ENCODE data around the gene S100P. TPM values are rescaled to one million over a fixed set of nuclear protein-coding genes. Genes with fewer than 3 reads are reported as not detected.

S100P gene
- total RNA-seq, 2 donors from 2014 or later, result 18.0 to 84.6 TPM

- Mint-ChIP-seq H3K36me3 (ENCODE audit: insufficient read depth in 2 of 2) (peaks cover 14 to 22% of the 10 kb centered on the region in 2 donors), H3K4me1 (ENCODE audit: low read depth) (peaks cover 55% of the 10 kb centered on the region), H3K27ac (peak overlapping the region; percentile 47), H3K9me3 (no peaks in the 10 kb centered on the region), H3K27me3 (ENCODE audit: low read depth) (no peaks in the 10 kb centered on the region), H3K4me3 (peak overlapping the region in 1 of 2 donors; percentile 97)
- DNase-seq (no peak), ATAC-seq (replicated peaks in 1 of 2) (no peak)
These were observed 17.3 kb downstream of the S100P start for GRCh38 chr4:6710996-6711395.

DNA sequence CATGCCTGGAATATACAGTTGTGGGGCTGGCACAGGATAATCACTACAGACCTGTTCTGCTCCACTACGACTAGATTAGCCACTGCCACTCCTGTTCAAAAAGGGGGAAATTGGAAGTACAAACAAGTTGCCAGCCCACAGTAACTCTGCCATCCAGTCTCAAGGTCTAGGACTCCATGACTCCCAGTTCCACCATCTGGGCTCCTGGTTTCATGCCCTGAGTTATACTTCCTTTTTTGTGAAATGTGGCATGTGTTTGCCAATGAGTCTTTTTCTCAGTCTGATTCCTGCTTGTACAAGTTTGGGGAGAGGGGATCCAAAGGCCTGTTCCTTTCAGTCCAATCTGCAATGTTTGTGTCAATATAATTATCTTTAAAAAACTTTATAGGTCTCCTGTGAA lies 21.3 kb downstream of the S100P start:
- no peaks in the 10 kb centered on the region for H3K27me3 Mint-ChIP-seq (ENCODE audit: low read depth)
- no peaks in the 10 kb centered on the region for H3K9me3 Mint-ChIP-seq
- peaks cover 2% of the 10 kb centered on the region in 2 donors for H3K36me3 Mint-ChIP-seq (ENCODE audit: insufficient read depth in 2 of 2)
- H3K4me1 Mint-ChIP-seq (ENCODE audit: low read depth), result peaks cover 43% of the 10 kb centered on the region
- ATAC-seq (replicated peaks in 1 of 2), result no peak
- DNase-seq, result no peak
- peak overlapping the region in 1 of 2 donors; percentile 3 for H3K4me3 Mint-ChIP-seq
- H3K27ac Mint-ChIP-seq, result no peak overlapping the region

- Mint-ChIP-seq H3K4me1 (ENCODE audit: low read depth) (peaks cover 48% of the 10 kb centered on the region), H3K27ac (peak overlapping the region; percentile 86), H3K27me3 (ENCODE audit: low read depth) (no peaks in the 10 kb centered on the region), H3K9me3 (no peaks in the 10 kb centered on the region), H3K4me3 (peak overlapping the region; percentile 87 to 93), H3K36me3 (ENCODE audit: insufficient read depth in 2 of 2) (peaks cover 1 to 2% of the 10 kb centered on the region in 2 donors)
- ATAC-seq (replicated peaks in 1 of 2) (no peak), DNase-seq (no peak)
These were observed 22.0 kb downstream of the S100P start for GRCh38 chr4:6715704-6716017.

DNA sequence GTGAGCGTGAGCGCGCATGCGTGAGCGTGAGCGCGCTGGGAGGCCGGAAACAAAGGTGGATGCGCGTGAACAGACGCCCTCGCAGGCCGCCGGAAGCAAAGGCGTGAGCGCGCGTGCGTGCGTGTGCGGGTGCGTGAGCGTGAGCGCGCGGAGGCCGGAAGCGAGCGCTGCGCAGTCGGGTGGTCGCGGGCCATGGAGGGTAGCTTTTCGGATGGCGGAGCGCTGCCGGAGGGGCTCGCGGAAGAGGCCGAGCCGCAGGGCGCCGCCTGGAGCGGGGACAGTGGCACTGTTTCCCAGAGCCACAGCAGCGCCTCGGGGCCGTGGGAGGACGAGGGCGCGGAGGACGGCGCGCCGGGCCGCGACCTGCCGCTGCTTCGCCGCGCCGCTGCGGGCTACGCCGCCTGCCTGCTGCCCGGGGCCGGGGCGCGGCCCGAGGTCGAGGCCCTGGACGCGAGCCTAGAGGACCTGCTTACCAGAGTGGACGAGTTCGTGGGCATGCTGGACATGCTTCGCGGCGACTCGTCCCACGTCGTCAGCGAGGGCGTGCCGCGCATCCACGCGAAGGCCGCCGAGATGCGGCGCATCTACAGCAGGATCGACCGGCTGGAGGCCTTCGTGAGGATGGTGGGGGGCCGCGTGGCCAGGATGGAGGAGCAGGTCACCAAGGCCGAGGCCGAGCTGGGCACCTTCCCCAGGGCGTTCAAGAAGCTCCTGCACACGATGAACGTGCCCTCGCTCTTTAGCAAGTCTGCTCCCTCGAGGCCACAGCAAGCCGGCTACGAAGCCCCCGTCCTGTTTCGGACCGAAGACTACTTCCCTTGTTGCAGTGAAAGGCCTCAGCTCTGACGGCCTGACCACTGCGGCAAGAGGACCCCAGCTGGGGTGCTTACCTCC lies 22.6 kb downstream of the S100P start, which contains the start of gene BLOC1S4:
Gene BLOC1S4 (plus strand): TSS at position 157 of the 894 bp plus-strand sequence. CDS start 36 bp downstream, at position 193.
- ATAC-seq (replicated peaks in 1 of 2) (peak; percentile 86 to 89), DNase-seq (peak; percentile 90 to 91)
- peaks cover 42% of the 10 kb centered on the region for H3K4me1 Mint-ChIP-seq (ENCODE audit: low read depth)
- peaks cover 0 to 2% of the 10 kb centered on the region in 2 donors for H3K36me3 Mint-ChIP-seq (ENCODE audit: insufficient read depth in 2 of 2)
- no peaks in the 10 kb centered on the region for H3K27me3 Mint-ChIP-seq (ENCODE audit: low read depth)
- H3K27ac Mint-ChIP-seq, result peak within 1 kb of the TSS; percentile 95
- peak within 1 kb of the TSS; percentile 87 to 93 for H3K4me3 Mint-ChIP-seq
- H3K9me3 Mint-ChIP-seq, result no peaks in the 10 kb centered on the region

DNA sequence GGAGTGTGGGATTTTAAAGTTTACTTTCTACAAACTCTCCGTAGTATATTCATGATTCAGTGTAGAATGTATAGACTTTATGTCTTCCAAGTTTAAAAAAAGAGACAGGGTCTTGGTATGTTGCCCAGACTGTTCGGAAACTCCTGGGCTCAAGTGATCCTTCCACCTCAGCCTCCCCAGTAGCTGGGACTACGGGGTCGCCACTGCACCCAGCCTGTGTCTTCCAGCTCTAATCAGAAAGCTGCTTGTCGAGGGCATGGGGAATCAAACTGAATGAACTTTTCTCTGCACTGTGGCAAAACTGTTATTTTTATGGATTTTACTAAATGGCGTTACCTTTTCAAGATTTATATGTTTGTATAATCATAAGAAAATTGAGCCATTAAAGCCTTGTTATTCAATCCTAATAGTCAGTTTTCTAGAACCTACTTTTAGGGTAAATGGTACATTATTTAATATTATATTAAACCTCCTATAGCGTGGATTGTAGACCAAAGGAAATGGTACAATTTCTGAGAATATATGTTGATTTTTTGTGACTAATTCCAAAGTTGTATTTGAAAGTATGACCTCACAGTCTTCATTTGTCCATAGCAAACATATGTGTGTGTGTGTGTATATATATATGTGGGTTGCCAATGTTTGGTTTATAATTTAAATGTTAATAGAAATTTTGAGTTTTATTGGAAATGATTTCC lies 23.4 kb downstream of the S100P start:
- no peak for DNase-seq
- peak overlapping the region; percentile 87 to 93 for H3K4me3 Mint-ChIP-seq
- H3K4me1 Mint-ChIP-seq (ENCODE audit: low read depth), result peaks cover 40% of the 10 kb centered on the region
- no peak for ATAC-seq (replicated peaks in 1 of 2)
- H3K36me3 Mint-ChIP-seq (ENCODE audit: insufficient read depth in 2 of 2), result peaks cover 0 to 2% of the 10 kb centered on the region in 2 donors
- no peaks in the 10 kb centered on the region for H3K9me3 Mint-ChIP-seq
- H3K27ac Mint-ChIP-seq, result peak overlapping the region; percentile 95
- no peaks in the 10 kb centered on the region for H3K27me3 Mint-ChIP-seq (ENCODE audit: low read depth)

DNA sequence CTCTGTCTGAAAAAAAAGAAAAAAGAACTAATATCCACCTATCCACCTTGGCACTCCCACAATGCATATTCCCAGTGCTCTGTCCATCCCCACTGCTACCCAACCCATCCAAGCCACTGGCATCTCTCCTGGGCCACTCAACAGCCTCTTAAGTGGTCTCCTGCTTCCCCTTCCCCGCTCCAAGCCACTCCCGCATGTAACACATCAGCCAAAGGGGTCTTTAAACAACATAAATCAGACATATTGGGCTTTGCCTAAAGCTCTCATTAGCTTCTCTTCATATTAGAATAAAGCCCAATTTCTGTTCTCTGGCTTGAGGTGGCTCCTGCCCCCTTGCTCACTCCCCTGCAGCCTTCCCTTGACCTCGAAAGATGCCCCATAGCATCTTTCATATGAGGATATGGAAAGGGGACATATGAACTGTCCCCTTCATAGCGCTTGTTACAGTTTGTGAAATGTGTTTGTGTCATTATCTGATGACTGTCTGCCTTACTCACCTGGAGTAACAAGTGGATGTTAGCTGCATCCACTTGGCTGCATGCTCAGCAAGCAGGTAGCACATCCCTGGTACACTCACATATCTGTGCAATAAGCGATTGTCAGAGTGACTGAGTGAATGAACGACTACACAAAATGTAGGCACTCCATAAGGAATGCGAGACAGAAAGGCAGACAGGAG lies 25.4 kb downstream of the S100P start:
- peak overlapping the region in 1 of 2 donors; percentile 39 for H3K4me3 Mint-ChIP-seq

GRCh38 chr4:6719611-6720179 lies 26.0 kb downstream of the S100P start:
- no peaks in the 10 kb centered on the region for H3K9me3 Mint-ChIP-seq
- no peak overlapping the region for H3K27ac Mint-ChIP-seq
- no peak overlapping the region for H3K4me3 Mint-ChIP-seq
- DNase-seq, result no peak
- no peak for ATAC-seq (replicated peaks in 1 of 2)
- H3K4me1 Mint-ChIP-seq (ENCODE audit: low read depth), result peaks cover 39% of the 10 kb centered on the region
- peaks cover 0 to 2% of the 10 kb centered on the region in 2 donors for H3K36me3 Mint-ChIP-seq (ENCODE audit: insufficient read depth in 2 of 2)
- H3K27me3 Mint-ChIP-seq (ENCODE audit: low read depth), result no peaks in the 10 kb centered on the region

More for the DNA sequence above, 25.4 kb downstream of the S100P start:
- peaks cover 0 to 2% of the 10 kb centered on the region in 2 donors for H3K36me3 Mint-ChIP-seq (ENCODE audit: insufficient read depth in 2 of 2)
- ATAC-seq (replicated peaks in 1 of 2), result no peak
- H3K27ac Mint-ChIP-seq, result no peak overlapping the region
- no peaks in the 10 kb centered on the region for H3K9me3 Mint-ChIP-seq
- DNase-seq, result no peak
- H3K27me3 Mint-ChIP-seq (ENCODE audit: low read depth), result no peaks in the 10 kb centered on the region
- H3K4me1 Mint-ChIP-seq (ENCODE audit: low read depth), result peaks cover 40% of the 10 kb centered on the region

DNA sequence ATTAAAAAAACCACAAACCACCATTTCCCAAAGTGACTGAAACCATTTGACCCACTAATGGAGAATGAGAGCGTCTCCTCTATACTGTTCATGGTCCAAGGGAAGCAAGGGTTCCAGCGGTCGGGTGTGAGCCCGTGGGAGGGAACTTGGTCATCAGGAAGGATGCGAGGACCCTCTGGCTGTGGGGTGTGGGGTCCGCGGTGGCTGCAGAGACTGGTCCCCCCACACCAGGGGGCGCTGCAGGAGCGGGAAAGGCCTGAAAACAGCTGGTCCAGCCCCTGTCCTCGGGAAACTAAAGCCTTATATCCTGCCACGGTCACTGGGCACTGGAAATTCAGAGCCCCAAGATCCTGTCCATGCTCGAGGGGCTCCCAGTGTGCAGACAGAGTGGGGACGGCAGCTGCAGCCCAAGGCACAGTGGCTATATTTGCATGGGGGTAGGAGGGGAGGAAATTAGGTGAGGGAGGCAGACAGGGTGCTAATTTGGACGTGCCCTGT lies 26.6 kb downstream of the S100P start:
- H3K36me3 Mint-ChIP-seq (ENCODE audit: insufficient read depth in 2 of 2), result peaks cover 0 to 2% of the 10 kb centered on the region in 2 donors
- no peaks in the 10 kb centered on the region for H3K27me3 Mint-ChIP-seq (ENCODE audit: low read depth)
- DNase-seq (peak; percentile 84 to 92), ATAC-seq (replicated peaks in 1 of 2) (peak; percentile 63 to 64)
- H3K27ac Mint-ChIP-seq, result no peak overlapping the region
- H3K9me3 Mint-ChIP-seq, result no peaks in the 10 kb centered on the region
- peaks cover 35% of the 10 kb centered on the region for H3K4me1 Mint-ChIP-seq (ENCODE audit: low read depth)
- H3K4me3 Mint-ChIP-seq, result peak overlapping the region; percentile 49 to 66

- Mint-ChIP-seq H3K4me1 (ENCODE audit: low read depth) (peaks cover 28% of the 10 kb centered on the region), H3K36me3 (ENCODE audit: insufficient read depth in 2 of 2) (peaks cover 0 to 2% of the 10 kb centered on the region in 2 donors), H3K27me3 (ENCODE audit: low read depth) (no peaks in the 10 kb centered on the region), H3K27ac (peak overlapping the region; percentile 51), H3K9me3 (no peaks in the 10 kb centered on the region), H3K4me3 (no peak overlapping the region)
- ATAC-seq (replicated peaks in 1 of 2) (no peak), DNase-seq (no peak)
These were observed 27.4 kb downstream of the S100P start for GRCh38 chr4:6721121-6721520.

DNA sequence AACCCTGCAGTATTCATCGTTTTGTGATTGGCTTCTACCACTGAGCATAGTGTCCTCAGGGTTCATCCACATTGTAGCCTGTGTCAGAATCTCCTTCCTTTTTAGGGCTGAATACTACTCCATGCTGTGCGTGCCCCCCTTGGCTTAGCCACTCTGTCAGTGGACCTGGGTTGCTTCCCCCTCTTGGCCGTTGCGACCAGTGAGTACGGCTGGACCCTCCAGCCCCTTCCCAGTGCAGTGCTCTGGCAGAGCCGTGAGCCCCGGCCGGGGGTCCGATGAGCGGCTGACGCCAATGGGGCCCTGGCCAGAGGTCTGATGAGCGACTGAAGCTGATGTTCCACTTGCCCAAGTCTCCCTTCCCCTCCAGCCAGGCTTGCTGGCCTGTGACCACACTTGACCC lies 29.2 kb downstream of the S100P start:
- Mint-ChIP-seq H3K4me3 (no peak overlapping the region), H3K27ac (no peak overlapping the region), H3K36me3 (ENCODE audit: insufficient read depth in 2 of 2) (peaks cover 0 to 2% of the 10 kb centered on the region in 2 donors), H3K9me3 (no peaks in the 10 kb centered on the region), H3K4me1 (ENCODE audit: low read depth) (peaks cover 25% of the 10 kb centered on the region), H3K27me3 (ENCODE audit: low read depth) (no peaks in the 10 kb centered on the region)
- ATAC-seq (replicated peaks in 1 of 2) (no peak), DNase-seq (no peak)

DNA sequence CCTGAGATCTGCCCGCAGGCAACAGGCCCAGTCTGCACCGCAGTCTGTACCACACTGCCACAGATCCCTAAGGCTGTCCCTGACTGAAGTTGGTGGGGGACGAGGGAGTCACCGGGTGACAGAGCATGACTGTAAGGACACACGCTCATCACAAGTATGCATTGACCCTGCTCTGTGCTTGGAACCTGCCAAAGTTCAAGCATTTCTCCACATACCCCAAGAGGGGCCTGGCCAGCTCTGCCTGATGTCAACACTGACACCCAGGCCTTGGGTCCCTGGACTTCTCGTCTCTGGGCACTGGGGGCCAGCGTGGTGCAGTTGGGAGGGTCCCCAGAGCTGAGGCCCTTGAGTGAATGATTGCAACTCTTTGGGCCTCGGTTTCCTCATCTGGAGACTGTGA lies 30.2 kb downstream of the S100P start:
- DNase-seq, result no peak
- Mint-ChIP-seq H3K27me3 (ENCODE audit: low read depth) (no peaks in the 10 kb centered on the region), H3K4me3 (no peak overlapping the region), H3K27ac (no peak overlapping the region), H3K4me1 (ENCODE audit: low read depth) (peaks cover 24% of the 10 kb centered on the region), H3K9me3 (no peaks in the 10 kb centered on the region), H3K36me3 (ENCODE audit: insufficient read depth in 2 of 2) (peaks cover 0 to 2% of the 10 kb centered on the region in 2 donors)
- ATAC-seq (replicated peaks in 1 of 2), result no peak

DNA sequence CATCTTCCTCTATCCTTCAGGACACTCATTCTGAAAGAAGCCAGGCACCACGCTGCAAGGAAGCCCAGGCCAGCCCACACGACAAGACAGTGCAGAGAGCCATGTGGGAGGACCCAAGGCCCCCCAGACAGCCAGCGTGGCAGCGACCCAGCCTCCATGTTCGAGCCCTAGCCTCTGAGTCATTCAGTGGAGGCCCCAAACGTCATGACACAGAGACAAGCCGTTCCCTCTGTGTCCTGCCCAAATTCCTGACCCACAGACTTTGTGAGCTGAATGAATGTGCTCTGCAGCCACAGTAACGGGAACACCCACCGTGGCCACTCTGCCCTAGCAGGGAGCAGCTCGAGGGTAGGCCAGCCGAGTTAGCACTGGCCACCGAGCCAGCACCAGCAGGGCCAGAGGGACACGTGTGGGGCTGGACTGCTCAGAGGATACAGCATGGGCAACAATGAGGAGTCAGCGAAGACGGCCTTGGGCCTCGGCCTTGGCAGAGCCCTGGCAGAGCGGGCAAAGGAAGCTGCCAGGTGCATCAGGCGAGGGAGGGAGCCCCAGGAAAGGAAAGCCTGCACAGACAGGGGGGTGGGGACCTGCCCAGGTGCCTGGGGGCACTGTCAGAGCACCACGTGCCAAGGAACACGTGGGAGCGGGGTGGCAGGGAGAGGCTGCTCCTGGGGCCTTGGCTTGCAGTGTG lies 30.9 kb downstream of the S100P start:
- Mint-ChIP-seq H3K9me3 (no peaks in the 10 kb centered on the region), H3K36me3 (ENCODE audit: insufficient read depth in 2 of 2) (no peaks in the 10 kb centered on the region), H3K4me3 (no peak overlapping the region), H3K4me1 (ENCODE audit: low read depth) (peaks cover 20% of the 10 kb centered on the region), H3K27ac (no peak overlapping the region), H3K27me3 (ENCODE audit: low read depth) (no peaks in the 10 kb centered on the region)
- ATAC-seq (replicated peaks in 1 of 2) (no peak), DNase-seq (no peak)
